ENCODE measurements around the gene GDE1.

DNA sequence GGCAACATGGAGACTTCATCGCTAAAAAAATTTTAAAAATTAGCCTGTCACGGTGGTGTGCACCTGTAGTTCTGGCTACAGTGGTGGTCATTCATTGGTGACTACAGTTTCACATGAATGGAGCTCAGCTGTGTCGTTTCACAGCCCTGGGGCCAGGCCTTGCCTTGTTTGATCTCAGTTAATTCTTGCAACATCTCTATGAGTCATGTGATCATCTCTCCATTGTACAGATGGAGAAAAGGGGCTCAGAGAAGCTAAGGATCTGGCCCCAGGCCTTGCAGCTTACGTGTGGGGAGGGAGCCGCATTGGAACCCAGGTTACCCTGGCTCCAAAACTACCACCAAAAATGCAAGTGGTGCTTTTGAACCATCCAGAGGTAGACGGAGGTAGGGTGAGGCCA is 49.4 kb downstream of the GDE1 start:
- TF ChIP-seq, protein P1, sequence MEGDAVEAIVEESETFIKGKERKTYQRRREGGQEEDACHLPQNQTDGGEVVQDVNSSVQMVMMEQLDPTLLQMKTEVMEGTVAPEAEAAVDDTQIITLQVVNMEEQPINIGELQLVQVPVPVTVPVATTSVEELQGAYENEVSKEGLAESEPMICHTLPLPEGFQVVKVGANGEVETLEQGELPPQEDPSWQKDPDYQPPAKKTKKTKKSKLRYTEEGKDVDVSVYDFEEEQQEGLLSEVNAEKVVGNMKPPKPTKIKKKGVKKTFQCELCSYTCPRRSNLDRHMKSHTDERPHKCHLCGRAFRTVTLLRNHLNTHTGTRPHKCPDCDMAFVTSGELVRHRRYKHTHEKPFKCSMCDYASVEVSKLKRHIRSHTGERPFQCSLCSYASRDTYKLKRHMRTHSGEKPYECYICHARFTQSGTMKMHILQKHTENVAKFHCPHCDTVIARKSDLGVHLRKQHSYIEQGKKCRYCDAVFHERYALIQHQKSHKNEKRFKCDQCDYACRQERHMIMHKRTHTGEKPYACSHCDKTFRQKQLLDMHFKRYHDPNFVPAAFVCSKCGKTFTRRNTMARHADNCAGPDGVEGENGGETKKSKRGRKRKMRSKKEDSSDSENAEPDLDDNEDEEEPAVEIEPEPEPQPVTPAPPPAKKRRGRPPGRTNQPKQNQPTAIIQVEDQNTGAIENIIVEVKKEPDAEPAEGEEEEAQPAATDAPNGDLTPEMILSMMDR (IDR thresholded peaks at IDR 0.05; ENCODE audit: low read length), result no peak
- TF ChIP-seq EZH2phosphoT487 (IDR thresholded peaks at IDR 0.05; ENCODE audit: low read length) (no peak), EZH2 (optimal IDR thresholded peaks at IDR 0.05; ENCODE audit: low read depth, low read length) (no peak)

Measured in MM.1S (cell line).